GM03348 (cell line): ENCODE results near the gene PNKP.

ENCODE experiments used
- DNase-seq: peaks from one replicate; pipeline ENCODE4 v3.0.0; 2012; ENCODE audit warnings: low spot score

The PNKP gene

DNA sequence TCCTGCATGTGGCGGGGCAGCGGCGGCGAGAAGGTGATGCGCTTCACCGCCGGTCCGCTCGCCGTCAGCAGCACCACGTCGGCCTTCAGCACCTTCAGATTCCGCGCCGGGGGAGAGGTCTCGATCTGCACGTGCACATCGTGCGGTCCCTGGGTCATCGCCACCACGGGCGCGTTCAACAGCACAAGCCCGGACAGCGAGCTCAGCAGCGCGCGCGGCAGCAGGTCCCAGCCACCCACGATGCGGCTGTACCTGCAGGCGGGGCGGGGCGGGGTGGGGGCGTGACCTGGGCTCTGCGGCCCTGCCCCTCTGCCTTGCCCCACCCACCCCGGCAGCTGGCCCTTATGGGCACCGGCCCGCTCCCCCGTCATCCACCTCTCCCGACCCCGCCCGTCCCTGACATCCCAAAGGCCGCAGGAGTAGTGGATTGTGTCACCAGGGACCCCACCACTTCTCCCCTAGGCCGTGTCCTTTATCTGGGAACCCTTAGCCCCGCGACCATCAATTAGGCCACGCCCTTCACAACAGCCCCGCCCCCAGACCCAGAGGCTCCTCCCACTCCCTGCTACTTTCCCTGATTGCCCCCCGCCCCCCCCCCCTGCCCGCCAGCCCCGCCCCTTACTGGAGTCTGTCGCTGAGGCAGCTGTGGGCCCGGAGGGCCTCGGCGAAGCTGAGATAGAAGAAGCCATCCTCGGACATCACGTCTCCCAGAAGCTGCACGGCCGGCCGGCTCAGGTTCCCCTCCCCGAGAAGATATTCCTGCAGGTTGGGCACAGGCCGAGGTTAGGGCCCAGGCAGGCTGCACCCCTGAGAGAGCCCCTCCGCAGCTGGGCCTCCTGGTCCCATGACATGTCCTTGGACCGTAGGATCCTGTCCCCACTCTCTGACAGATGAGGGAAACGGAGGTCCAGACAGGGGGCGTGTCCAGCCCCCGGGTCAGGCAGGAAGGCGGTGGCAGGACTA is 23.3 kb upstream of the PNKP start:
- DNase-seq = no peak

- DNase-seq = peak; percentile 75
These were observed 22.4 kb upstream of the PNKP start for GRCh38 chr19:49889687-49890348.

- DNase-seq = no peak
These were observed 21.8 kb upstream of the PNKP start for GRCh38 chr19:49889038-49889686.

- DNase-seq = no peak
These were observed 21.1 kb upstream of the PNKP start for GRCh38 chr19:49888510-49888824.

DNA sequence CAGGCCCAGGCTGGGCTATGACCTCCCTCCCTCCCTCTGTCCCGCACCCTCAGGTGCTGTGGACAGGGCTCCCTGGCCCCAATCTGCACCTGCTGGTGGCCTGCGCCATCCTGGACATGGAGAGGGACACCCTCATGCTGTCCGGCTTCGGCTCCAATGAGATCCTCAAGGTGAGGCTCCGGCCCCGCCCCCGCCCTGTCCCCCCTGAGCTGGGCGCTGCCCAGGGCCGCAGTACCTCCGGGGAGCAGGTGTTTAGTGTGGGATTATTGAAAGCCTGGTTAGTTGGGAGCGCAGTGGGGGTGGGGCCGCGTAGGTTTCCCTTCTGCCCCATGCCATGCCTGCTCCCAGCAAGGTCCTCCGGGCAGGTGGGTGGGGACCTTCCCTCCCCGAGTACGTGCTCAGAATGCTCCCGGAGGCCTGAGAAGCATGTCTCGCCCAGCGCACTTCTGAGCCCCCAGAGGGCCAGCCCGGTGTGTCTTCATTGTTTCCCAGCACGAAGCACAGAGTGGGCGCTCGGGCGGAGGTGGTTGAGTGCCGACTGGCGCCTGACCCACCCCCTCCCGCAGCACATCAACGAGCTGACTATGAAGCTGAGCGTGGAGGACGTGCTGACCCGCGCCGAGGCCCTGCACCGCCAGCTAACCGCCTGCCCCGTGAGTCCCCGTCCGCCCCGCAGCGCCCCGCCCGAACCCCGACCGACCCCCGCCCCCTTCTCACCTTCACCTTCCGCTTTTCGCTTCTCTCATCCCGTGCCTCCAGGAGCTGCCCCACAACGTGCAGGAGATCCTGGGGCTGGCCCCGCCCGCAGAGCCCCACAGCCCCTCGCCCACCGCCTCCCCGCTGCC is 20.5 kb upstream of the PNKP start:
- no peak for DNase-seq

GRCh38 chr19:49887037-49887664 is 19.8 kb upstream of the PNKP start:
- no peak for DNase-seq

GRCh38 chr19:49884760-49885159 is 17.4 kb upstream of the PNKP start:
- DNase-seq = no peak

GRCh38 chr19:49884109-49884508 is 16.7 kb upstream of the PNKP start:
- no peak for DNase-seq

- no peak for DNase-seq
These were observed 15.7 kb upstream of the PNKP start for GRCh38 chr19:49883094-49883493.

DNA sequence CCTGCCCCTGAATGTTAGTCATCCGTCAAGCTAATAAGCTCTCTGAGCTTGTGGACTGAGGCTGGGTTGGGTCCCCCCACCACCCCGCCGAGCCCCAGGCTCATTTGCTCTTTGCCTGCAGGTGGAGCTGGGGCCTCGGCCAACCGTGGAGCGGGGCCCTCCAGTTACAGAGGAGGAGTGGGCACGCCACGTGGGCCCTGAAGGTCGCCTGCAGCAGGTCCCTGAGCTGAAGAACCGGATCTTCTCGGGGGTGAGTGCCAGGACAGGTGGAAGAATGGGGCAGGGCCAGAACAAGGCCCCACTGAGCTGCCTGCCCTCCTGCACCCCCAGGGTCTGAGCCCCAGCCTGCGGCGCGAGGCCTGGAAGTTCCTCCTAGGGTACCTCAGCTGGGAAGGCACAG is 15.3 kb upstream of the PNKP start:
- no peak for DNase-seq

- no peak for DNase-seq
These were observed 14.5 kb upstream of the PNKP start for GRCh38 chr19:49881672-49882394.

GRCh38 chr19:49881186-49881585 is 13.8 kb upstream of the PNKP start:
- no peak for DNase-seq

DNA sequence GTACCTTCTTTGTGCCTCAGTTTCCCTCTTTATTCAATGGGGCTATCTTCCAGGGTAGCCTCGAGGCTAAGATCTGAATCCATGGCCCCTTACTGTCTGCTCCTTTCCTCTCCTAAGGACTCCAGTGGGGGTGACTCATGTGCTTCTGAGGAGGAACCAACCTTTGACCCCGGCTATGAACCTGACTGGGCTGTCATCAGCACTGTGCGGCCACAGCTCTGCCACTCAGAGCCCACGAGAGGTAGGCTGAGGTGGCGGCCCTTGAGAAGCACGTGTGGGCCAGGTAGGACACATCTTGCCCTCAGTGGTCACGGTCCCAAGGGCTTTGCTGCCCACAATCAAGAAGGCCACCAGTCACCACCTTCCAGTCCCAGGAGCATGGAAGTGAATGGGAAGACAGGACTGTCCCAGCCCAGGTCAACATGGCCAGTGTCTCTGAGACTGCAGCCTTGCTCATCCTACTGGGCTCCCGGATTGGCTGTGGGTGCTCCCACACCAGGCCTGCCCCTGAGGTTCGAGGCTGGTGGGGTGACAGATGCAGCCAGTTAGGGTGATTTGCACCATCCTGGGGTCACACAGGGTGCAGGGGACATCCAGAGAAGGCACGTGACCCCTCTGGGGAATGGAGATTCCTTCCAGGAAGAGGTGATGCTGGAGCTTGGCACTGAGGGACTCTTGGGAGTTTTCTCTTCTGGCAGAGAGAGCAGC is 12.9 kb upstream of the PNKP start:
- DNase-seq = no peak

- no peak for DNase-seq
These were observed 12.0 kb upstream of the PNKP start for GRCh38 chr19:49879243-49879963.

- no peak for DNase-seq
These were observed 11.3 kb upstream of the PNKP start for GRCh38 chr19:49878744-49879070.

DNA sequence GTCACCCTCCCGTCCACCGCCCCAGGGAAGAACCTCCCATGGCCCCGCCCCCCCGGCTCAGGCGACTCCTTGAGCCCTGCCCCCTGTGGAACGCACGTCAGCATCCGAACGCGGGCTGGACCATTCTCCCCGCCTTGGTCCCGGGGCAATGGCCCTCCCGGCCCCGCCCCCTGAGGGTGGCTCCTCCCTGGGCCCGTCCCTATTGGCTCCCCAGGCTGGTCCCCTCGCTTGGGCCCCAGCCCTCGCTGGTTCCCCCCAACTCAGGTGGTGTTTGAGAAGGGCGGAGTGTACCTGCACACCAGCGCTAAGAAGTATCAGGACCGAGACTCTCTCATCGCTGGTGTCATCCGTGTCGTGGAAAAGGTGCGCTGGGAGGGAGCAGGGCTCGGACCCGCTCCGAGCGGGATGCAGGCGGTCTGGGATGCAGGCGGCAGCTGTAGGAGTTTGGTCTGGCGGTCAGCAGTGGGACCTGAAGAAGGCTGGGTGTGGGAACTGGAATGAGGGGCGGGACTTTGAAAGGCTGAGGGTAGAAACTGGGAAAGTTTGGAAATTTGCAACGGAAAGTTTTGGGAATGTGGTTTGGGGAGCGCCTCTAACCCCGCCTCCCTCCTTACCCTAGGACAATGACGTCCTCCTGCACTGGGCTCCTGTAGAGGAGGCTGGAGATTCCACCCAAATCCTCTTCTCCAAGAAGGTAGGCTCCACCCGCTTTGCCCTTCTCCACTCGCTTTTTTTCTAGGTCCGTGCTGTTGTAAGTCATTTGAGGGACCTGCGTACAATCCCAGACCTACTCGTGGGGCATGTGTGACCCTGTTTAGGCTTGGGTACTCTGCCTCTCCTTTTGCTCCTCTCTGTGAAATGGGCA is 10.7 kb upstream of the PNKP start:
- DNase-seq = peak; percentile 99

DNA sequence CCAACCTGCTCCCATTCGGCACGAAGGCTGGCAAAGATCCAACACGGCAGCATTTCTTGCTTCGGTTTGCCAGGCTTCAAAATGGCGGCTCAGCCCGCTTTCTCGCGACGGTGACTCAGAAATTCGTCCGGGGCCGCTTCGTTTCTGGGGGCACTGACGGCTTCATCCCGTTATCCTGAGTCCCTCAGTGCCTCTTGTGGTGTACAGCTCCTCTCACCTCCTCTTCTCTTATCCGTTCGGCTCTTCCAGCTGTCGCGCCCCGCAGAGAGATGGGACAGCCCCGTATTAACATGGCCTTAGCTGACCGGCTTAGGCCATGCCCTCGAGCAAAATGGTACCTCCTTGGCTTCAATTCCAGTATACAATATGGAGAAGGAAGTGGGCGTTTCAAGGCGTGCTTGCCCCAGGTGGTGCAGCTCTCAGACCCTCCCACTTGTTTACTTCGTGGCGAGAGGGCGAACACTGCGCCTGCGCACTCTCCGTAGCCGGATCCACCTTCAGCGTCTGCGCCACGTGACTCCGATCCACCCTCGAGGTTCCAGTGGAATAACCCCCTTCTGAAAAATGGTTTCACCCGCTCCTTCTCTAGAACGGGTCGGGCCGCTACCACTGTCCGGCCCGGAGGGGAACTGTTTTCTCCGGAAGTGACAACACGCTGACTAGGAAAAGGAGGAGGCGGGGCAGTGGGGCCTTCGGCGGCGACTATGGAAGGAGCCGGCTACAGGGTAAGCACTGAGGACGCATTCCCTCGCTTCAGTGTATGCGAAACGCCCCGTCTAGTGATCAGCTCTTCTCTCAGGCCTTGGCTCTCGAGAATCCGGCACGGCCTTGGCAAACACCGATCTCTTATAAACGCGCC is 9.9 kb upstream of the PNKP start, which contains the start of the genes AKT1S1 and TBC1D17:
Gene AKT1S1 (minus strand): TSS at position 336 of the 859 bp plus-strand sequence. CDS start 4,060 bp downstream, outside the sequence.
Gene TBC1D17 (plus strand): TSS at position 683 of the 859 bp plus-strand sequence. CDS start 22 bp downstream, at position 705.
- DNase-seq = peak; percentile 97
